Caco-2 (cell line): ENCODE measurements around the gene OLFML1. TPM values are rescaled to one million over a fixed set of nuclear protein-coding genes. Genes with fewer than 3 reads are reported as not detected.

Experiments
- BruUV-seq: library from RNA; stranded (reverse); fragments of 400-500 nt; replicated peaks from 2 replicates; lab custom pipeline; 2021; lab: Mats Ljungman, UMichigan
- CTCF ChIA-PET: fragments of 300-600 bp; sonication (Branson Sonifier 250); formaldehyde crosslinking; loops from one replicate; lab custom pipeline; 2022; ENCODE audit warnings: antibody characterized with exemption; lab: Charles Lee
- POLR2A ChIA-PET: fragments of 300-600 bp; sonication (Branson Sonifier 250); formaldehyde crosslinking; loops from one replicate; lab custom pipeline; 2022; ENCODE audit warnings: antibody characterized with exemption; lab: Charles Lee
- DNase-seq, 2 experiments: peaks; one replicate each; pipeline versions ENCODE4 v3.0.0 to v3.0.0-alpha.2; 2020 to 2022
- H3K27me3 ChIP-seq: replicated peaks from 2 replicates; pipeline ENCODE4 v1.6.0; 2011; ENCODE audit warnings: low read length; ENCODE audit not compliant: control insufficient read depth, insufficient read depth
- H3K36me3 ChIP-seq: 2 replicates; pipeline ENCODE4 v1.5.1; 2011; ENCODE audit warnings: low read length; ENCODE audit not compliant: control insufficient read depth, insufficient read depth
- H3K4me1 ChIP-seq: fragments of 250-450 bp; sonication (Bioruptor Pico); 2 replicates; pipeline ENCODE4 v1.5.1; 2020; ENCODE audit warnings: mild to moderate bottlenecking
- H3K4me3 ChIP-seq: 2 replicates; pipeline ENCODE4 v1.5.1; 2011; ENCODE audit warnings: low read depth, mild to moderate bottlenecking, control low read depth, low read length
- H3K9me3 ChIP-seq: fragments of 250-450 bp; sonication (Bioruptor Pico); 2 replicates; pipeline ENCODE4 v1.5.1; 2020; ENCODE audit warnings: mild to moderate bottlenecking, moderate library complexity
- H3K27ac Mint-ChIP-seq: one replicate; pipeline ENCODE4 v1.8.0; 2022; ENCODE audit warnings: mixed read lengths; ENCODE audit not compliant: unreplicated experiment
- H3K27me3 Mint-ChIP-seq: one replicate; pipeline ENCODE4 v1.8.0; 2022; ENCODE audit warnings: mixed read lengths; ENCODE audit not compliant: insufficient read depth, unreplicated experiment
- H3K36me3 Mint-ChIP-seq: one replicate; pipeline ENCODE4 v1.8.0; 2022; ENCODE audit warnings: mild to moderate bottlenecking, mixed read lengths; ENCODE audit not compliant: insufficient read depth, unreplicated experiment
- H3K4me1 Mint-ChIP-seq: one replicate; pipeline ENCODE4 v1.8.0; 2022; ENCODE audit warnings: low read depth, mixed read lengths; ENCODE audit not compliant: unreplicated experiment
- H3K4me3 Mint-ChIP-seq: one replicate; pipeline ENCODE4 v1.8.0; 2022; ENCODE audit warnings: mild to moderate bottlenecking, moderate library complexity, mixed read lengths; ENCODE audit not compliant: unreplicated experiment
- H3K9me3 Mint-ChIP-seq: one replicate; pipeline ENCODE4 v1.8.0; 2022; ENCODE audit warnings: mixed read lengths; ENCODE audit not compliant: unreplicated experiment
- intact Hi-C: fragments of 100-400 bp; cut with micrococcal nuclease; formaldehyde crosslinking; loops from one replicate; pipeline ENCODE4 v1.10.0; 2022; ENCODE audit not compliant: unreplicated experiment
- total RNA-seq: library from RNA; stranded (reverse); gene quantifications from 2 replicates; pipeline ENCODE4 v1.2.3, GENCODE V29; 2022
- TF ChIP-seq, protein P1 (sequence below), 2 experiments: fragments of 200-600 bp in 1 of 2; IDR thresholded peaks; 1 replicate in 1 of 2; 2 replicates in 1 of 2; pipeline versions ENCODE4 v1.5.1 to v1.8.0; 2011 to 2022; ENCODE audit warnings: antibody characterized with exemption in 1 of 2, control low read depth in 1 of 2, inconsistent platforms in 1 of 2, low read depth in 1 of 2, low read length in 1 of 2, mild to moderate bottlenecking in 1 of 2, moderate library complexity in 1 of 2; ENCODE audit not compliant: insufficient read depth in 1 of 2, severe bottlenecking in 1 of 2, unreplicated experiment in 1 of 2

Gene OLFML1
- total RNA-seq, 1 experiment from 2014 or later, result 1.8 TPM

DNA sequence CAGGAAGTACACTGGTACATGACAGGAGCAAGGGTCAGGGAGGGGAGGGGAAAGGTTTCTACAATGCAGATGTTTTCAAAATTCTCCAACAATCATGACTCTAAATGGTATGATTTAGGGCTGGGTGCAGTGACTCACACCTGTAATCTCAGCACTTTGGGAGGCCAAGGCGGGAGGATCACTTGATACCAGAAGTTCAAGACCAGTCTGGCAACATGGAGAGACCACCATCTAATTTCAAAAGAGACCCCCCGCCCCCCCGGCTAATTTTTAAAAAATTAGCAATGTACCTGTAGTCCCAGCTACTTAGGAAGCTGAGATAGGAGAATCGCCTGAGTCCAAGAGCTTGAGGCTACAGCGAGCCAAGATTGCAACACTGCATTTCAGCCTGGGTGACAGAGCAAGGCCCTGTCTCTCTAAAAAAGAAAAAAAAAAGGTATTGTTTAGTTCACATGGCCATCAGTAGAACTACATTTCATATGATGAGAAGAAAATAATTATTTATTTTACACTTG is 15.9 kb upstream of the OLFML1 start:
- CTCF ChIA-PET, result no interaction called here

GRCh38 chr11:7471071-7471470 is 14.2 kb upstream of the OLFML1 start:
- Histone ChIP-seq H3K27me3 (no peaks in the 10 kb centered on the region), H3K9me3 (no peaks in the 10 kb centered on the region), H3K4me3 (no peak overlapping the region), H3K36me3 (no peaks in the 10 kb centered on the region), H3K4me1 (no peaks in the 10 kb centered on the region)
- H3K4me1 Mint-ChIP-seq, result no peaks in the 10 kb centered on the region
- CTCF ChIA-PET, result interaction anchor here (0.7 kb wide), 1 partner anchor 131 kb away, joined by 5 read pairs; no protein-coding TSS in a partner anchor
- TF ChIP-seq, protein P1, sequence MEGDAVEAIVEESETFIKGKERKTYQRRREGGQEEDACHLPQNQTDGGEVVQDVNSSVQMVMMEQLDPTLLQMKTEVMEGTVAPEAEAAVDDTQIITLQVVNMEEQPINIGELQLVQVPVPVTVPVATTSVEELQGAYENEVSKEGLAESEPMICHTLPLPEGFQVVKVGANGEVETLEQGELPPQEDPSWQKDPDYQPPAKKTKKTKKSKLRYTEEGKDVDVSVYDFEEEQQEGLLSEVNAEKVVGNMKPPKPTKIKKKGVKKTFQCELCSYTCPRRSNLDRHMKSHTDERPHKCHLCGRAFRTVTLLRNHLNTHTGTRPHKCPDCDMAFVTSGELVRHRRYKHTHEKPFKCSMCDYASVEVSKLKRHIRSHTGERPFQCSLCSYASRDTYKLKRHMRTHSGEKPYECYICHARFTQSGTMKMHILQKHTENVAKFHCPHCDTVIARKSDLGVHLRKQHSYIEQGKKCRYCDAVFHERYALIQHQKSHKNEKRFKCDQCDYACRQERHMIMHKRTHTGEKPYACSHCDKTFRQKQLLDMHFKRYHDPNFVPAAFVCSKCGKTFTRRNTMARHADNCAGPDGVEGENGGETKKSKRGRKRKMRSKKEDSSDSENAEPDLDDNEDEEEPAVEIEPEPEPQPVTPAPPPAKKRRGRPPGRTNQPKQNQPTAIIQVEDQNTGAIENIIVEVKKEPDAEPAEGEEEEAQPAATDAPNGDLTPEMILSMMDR (IDR thresholded peaks at IDR 0.05; ENCODE audit: insufficient read depth in 1 of 2, low read depth in 1 of 2, low read length in 1 of 2, severe bottlenecking in 1 of 2, unreplicated experiment in 1 of 2), result no peak
- peaks cover 10% of the 10 kb centered on the region for H3K27me3 Mint-ChIP-seq
- DNase-seq, result no peak
- no TSS peak for BruUV-seq
- intact Hi-C loops, result no loop called here
- no peaks in the 10 kb centered on the region for H3K36me3 Mint-ChIP-seq
- no peak overlapping the region for H3K27ac Mint-ChIP-seq
- H3K9me3 Mint-ChIP-seq, result no peaks in the 10 kb centered on the region
- POLR2A ChIA-PET, result no interaction called here
- H3K4me3 Mint-ChIP-seq, result no peak overlapping the region

More for the DNA sequence above, 15.9 kb upstream of the OLFML1 start:
- no TSS peak for BruUV-seq
- H3K4me3 Mint-ChIP-seq, result no peak overlapping the region
- no peaks in the 10 kb centered on the region for H3K4me1 Mint-ChIP-seq
- TF ChIP-seq, protein P1 (IDR thresholded peaks at IDR 0.05; ENCODE audit: insufficient read depth in 1 of 2, low read depth in 1 of 2, low read length in 1 of 2, severe bottlenecking in 1 of 2, unreplicated experiment in 1 of 2), result no peak
- no peaks in the 10 kb centered on the region for H3K9me3 Mint-ChIP-seq
- no peaks in the 10 kb centered on the region for H3K36me3 Mint-ChIP-seq
- POLR2A ChIA-PET, result no interaction called here
- no peaks in the 10 kb centered on the region for H3K9me3 ChIP-seq
- H3K4me3 ChIP-seq, result no peak overlapping the region
- no peaks in the 10 kb centered on the region for H3K36me3 ChIP-seq
- no peak overlapping the region for H3K27ac Mint-ChIP-seq
- intact Hi-C loops, result no loop called here
- DNase-seq, result no peak
- 0 out of 2 replicates have a peak, but pooled peaks cover 1% of the 10 kb centered on the region for H3K27me3 ChIP-seq
- H3K4me1 ChIP-seq, result no peaks in the 10 kb centered on the region
- peaks cover 12% of the 10 kb centered on the region for H3K27me3 Mint-ChIP-seq

DNA sequence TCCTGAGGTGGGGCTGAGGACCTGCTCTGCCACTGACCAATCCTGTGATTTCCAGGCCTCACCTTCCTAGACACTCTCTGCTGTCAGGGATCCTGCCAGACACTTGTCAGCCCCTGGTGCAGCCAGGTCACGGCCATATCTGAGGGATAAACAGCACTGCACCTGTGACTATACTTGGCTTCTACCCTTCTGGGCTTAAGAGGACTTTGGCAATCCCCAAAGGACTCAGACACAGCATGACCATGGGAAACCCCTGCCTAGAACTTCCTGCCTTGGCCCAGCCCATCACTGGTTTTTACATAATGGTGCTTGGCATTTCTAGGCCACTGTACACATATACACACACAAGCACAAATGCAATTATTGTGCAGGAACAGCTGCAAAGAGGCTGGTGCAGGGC is 11.6 kb upstream of the OLFML1 start:
- CTCF ChIA-PET, result no interaction called here
- H3K27ac Mint-ChIP-seq, result no peak overlapping the region
- TF ChIP-seq, protein P1 (IDR thresholded peaks at IDR 0.05; ENCODE audit: insufficient read depth in 1 of 2, low read depth in 1 of 2, low read length in 1 of 2, severe bottlenecking in 1 of 2, unreplicated experiment in 1 of 2), result no peak

More for the DNA sequence above, 11.6 kb upstream of the OLFML1 start:
- Histone ChIP-seq H3K36me3 (no peaks in the 10 kb centered on the region), H3K4me3 (no peak overlapping the region), H3K9me3 (no peaks in the 10 kb centered on the region), H3K4me1 (no peaks in the 10 kb centered on the region), H3K27me3 (no peaks in the 10 kb centered on the region)
- no TSS peak for BruUV-seq
- Mint-ChIP-seq H3K4me1 (no peaks in the 10 kb centered on the region), H3K4me3 (no peak overlapping the region), H3K9me3 (no peaks in the 10 kb centered on the region), H3K27me3 (peaks cover 13% of the 10 kb centered on the region), H3K36me3 (no peaks in the 10 kb centered on the region)
- POLR2A ChIA-PET, result no interaction called here
- DNase-seq, result no peak
- intact Hi-C loops, result no loop called here
